GM21423 (cell line): Measurements from ENCODE around the gene FAM110D.

ENCODE experiments used
- ATAC-seq: cut with Tn5 transposase; IDR thresholded peaks from one replicate; pipeline ENCODE4 v1.9.1; 2021; ENCODE audit warnings: mild to moderate bottlenecking, moderate library complexity; ENCODE audit not compliant: unreplicated experiment

Gene FAM110D

DNA sequence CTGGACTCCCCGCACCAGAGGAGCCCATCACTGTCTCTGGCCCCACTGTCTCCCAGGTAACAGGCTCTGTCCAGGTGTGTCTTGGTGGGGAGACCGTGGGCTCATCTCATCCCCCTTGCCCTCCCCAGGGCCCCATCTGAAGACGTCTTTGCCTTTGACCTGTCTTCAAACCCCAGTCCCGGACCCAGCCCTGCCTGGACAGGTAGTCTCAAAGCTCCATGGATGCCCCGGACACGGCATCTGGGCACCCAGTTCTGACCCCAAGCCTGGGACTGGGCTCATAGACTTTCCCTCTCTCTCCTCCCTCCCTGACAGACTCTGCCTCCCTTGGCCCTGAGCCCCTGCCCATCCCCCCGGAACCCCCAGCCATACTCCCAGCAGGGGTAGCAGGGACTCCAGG is 25.2 kb downstream of the FAM110D start:
- no peak for ATAC-seq

DNA sequence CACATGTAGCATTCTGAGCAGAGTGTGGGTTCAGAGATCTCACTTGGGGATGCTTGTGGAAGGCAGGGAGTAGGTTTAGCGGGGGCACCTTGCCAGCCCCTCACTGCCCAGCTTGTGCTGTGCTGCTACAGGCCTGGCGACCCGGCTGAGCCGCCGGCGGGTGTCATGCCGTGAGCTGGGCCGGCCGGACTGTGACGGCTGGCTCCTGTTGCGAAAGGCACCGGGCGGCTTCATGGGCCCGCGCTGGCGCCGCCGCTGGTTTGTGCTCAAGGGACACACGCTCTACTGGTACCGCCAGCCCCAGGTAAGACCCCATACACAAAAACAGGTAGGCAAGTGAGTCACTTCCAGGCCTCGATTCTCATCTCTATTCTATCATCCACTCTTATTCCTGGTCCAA is 26.0 kb downstream of the FAM110D start:
- ATAC-seq = no peak

DNA sequence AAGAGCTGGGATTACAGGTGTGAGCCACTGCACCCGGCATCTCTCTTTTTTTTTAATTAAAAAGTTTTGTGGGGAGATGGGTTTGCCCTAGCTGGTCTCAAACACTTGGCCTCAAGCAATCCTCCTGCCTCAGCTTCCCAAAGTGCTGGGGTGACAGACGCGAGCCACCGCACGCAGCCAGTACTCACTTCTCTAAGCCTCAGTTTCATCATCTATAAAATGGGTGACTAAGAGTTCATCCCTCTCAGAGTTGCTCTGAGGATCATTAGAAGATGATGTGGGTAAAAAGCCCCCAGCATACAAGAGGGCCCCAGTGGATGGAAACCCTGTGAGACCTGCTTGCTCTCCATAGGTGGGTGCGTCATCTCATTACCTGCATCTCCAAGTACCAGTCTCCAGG is 29.0 kb downstream of the FAM110D start:
- ATAC-seq = no peak

DNA sequence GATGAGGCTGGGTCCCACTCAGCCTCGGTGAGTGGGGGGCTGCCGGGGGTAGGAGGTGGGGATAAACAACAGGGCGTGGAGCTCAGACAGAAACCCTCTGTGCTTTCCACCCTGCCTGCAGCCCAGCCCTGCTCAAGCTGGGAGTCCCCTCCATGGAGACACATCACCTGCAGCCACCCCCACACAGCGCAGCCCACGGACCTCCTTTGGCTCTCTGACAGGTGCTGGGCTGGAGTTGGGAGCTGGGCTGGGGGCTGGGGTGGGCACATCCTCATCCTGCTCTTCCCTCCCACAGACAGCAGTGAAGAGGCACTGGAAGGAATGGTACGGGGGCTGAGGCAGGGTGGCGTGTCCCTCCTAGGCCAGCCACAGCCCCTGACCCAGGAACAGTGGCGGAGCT is 29.6 kb downstream of the FAM110D start:
- ATAC-seq = no peak

DNA sequence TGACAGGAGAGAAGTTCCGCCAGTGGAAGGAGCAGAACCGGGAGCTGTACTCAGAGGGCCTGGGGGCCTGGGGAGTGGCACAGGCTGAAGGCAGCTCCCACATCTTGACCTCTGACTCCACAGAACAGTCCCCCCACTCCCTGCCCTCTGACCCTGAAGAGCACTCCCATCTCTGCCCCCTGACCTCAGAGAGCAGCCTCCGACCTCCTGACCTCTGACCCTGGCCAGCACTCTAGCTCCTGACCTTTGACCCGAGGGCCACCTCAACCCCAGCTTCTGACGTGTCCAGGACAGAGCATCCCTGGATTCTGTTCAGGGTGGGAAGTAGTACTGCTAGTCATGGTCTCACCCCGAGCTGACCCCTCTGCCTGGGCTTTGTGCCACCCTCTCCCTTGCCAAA is 30.5 kb downstream of the FAM110D start:
- no peak for ATAC-seq

DNA sequence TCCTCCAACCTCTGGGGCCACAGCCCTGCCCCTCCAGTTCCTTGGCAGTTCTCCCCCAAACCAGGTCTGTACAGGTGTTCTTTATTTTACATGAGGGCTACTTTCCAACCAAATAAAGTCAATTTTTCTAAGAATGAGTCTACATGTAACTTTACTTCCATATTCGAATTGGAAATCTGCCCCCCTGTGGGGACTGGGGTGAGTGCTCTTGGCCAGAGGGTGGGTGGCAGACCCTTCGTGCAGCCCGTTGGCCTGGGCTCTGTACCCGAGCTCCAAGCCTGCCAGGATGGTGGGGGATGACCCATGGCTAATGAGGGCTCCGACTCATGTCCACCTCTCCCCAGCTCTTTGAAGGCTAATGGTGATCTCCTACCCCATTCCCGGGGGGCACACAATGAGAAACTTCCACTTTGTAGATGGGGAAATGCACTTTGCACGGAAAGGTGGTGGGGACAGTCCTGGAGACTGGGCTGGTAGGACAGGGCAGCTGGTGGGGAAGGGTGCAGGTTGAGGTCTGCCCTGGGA is 30.9 kb downstream of the FAM110D start:
- ATAC-seq = no peak

DNA sequence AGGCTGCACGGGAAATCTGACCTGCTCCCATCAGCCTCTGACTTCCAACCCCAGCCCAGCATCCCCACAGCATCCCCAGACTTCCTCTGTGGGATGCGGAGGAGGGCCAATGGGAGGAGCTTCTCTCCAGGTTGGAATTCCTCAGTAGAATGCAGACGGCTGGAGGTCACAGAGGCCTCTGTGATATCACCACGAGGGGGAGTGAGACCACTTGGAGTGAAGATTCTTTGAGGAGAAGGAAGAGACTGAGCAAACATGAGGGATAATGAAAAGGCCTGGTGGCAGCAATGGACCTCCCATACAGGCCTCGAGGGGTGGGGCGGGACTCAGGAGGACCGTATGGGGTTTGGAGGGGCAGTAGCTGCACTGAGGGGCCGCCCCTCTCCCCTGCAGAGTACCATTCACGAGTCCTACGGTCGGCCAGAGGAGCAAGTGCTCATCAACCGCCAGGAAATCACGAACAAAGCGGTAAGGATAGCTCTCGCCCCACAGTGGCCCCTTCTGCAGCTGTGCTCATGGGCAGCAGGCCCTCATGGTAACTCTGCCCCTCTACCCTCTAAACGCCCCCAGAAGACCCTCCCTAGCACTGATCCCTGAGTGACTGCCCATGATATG is 31.6 kb downstream of the FAM110D start, which contains the start of gene CATSPER4:
Gene CATSPER4 (plus strand): TSS at position 230 of the 615 bp plus-strand sequence. CDS start 26 bp downstream, at position 256.
- no peak for ATAC-seq

DNA sequence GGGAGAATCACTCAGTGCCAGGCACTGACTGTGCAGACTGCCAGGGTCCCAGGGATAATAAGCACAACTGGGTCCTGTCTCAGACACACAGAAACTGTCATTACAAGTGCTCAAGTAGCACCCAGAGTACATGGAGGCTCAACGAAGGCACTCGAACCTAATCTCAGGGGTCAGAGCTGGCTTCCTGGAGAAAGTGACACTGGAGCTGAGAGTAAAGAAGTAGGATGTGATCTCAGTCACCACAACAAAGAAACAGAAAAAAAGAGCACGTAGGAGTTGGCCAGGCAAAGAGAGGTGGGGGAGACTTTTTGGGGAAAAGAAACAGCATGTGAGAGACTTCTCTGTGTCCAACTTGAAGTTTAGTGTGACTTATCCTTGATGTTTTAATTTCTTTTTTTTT is 32.9 kb downstream of the FAM110D start:
- ATAC-seq = no peak

DNA sequence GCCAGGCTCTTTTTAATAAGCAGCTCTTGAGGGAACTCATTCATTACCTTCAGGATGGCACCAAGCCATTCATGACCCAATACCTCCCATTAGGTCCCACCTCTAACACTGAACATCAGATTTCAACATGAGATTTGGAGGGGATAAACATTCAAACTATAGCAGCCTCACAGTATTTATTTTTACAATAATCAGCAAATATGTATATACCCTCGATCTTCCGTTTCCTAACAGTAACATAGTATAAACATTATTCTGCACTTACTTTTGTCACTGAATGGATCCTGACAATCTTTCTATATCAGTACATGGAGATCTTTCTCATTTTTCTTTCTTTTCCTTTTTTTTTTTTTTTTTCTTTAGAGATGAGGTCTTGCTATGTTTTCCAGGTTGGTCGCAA is 36.9 kb downstream of the FAM110D start:
- no peak for ATAC-seq

DNA sequence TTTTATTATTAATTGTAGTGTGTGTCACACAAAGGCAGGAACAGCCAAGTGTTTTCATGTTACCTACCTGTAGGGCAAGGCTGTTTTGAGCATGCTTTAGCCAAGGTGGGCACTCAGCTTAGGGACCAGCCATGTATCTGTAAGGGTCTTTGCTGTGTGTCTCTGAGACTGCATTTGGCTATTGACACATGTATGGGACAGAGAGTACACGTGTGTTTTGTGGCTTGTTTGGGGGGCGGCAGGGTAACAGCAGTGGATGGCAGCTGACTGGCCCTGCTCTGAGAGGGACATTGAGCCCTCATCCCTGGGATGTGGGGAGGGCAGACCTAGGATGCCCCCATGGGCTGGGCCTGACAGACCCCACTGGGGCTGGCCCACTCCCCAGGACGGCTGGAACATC is 38.4 kb downstream of the FAM110D start:
- ATAC-seq = no peak

DNA sequence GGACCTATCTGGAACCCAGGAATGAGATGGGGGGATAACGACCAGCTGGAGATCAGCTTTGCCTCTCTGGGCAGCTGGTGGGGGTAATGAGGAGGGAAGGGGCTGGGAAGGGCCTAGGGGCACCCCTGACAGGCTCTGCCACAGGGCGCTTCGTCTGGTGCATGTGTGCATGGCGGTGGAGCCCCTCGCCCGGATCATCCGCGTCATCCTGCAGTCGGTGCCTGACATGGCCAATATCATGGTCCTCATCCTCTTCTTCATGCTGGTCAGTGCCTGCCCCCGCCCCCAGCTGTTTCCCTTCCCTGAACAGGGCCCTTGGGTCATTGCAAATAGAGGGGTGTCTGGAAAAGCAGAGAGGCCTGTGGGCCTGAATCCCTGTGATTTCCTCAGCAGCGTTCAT is 38.9 kb downstream of the FAM110D start:
- no peak for ATAC-seq

DNA sequence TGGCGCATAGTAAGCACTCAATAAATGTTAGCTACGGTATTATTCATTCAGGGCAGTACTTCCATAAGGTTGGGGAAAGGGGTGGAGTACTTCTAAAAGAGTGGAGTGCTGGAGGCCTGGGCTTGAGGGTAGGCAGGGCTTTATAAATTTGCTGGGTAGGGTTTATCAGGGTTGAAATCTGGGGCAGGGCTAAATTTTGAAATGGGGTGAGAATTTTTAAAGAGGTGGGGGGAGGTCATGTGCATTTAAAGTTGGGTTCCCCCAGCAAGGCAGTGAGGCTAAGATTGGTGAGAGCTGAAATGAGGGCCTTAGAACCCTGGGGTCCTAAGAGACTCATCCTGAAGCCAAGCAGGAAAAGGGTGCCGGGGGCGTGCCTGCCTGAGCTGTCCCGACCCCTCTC is 41.5 kb downstream of the FAM110D start:
- no peak for ATAC-seq

DNA sequence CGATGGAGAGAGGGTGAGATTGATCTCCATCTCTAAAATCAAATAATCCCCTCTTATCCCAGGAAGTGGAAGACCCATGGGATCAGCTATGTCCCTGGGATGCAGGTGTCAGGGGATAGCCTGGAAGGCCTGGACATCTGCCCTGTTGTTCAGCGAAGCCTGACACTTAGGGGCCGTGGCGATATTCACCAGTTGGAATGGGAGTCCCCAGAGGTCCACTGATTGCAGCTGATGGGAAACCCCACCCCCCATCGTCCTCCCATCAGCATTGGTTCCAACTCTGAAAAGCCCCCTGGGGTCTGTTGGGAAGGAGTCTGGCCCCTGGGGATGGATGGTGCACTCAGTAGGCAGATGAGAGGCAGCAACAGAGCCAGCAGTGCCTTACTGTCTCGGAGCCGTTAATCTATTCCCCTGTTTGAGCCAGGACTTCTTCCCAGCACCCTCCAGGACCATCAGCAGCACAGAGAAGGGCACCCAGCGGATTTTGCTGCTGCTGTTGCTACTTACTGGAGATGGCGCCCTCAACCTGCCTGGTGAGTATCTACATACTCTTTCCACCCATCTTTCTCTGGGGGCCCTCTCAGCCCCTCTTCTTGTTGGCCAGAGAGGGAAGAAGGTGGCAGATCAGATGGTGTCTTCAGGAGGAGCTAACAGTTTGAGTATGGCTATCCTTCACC is 44.9 kb downstream of the FAM110D start:
- no peak for ATAC-seq

DNA sequence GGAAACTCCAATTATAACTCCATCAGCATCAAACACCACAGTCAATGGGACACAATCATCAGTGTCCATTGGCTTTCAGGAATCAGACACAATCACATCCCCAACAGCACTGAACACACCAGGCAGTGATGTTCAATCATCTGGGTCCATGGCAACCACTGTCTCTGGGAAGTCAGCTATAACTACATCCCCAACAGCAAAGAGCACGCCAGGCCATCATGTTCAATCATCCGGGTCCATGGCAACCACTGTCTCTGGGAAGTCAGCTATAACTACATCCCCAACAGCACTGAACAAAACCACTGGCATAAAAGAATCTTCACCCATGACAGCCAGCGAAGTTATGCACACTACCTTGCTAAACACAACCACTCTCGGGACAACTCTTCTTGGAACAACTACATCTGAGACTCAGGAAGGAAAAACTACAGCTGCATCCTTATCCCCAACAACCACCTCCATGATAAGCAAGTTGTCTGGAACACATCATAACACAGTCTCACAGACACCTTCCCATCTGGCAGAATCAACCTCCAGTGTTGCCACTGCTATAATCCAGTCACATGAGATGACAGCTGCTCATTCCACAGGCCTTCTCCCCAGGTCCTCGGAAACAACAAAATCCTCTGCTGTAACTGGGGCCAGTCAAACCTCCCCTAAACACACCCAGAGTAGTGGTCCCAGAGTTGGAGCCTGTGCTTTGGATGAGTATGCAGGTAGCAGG is 51.4 kb downstream of the FAM110D start:
- ATAC-seq = no peak

DNA sequence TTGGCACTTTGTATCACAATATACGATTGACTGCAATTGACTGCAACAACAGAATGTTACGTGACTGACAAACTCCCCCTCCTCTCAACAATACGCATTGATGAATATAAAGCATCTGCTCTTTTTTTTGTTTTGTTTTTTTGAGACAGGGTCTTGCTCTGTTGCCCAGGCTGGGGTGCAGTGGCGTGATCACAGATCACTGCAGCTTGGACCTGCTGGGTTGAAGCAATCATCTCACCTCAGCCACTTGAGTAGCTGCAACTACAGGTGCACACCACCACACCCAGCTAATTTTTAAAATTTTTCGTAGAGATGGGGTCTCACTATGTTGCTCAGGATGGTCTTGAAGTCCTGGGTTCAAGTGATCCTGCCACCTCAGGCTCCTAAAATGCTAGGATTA is 53.8 kb downstream of the FAM110D start:
- ATAC-seq = no peak

DNA sequence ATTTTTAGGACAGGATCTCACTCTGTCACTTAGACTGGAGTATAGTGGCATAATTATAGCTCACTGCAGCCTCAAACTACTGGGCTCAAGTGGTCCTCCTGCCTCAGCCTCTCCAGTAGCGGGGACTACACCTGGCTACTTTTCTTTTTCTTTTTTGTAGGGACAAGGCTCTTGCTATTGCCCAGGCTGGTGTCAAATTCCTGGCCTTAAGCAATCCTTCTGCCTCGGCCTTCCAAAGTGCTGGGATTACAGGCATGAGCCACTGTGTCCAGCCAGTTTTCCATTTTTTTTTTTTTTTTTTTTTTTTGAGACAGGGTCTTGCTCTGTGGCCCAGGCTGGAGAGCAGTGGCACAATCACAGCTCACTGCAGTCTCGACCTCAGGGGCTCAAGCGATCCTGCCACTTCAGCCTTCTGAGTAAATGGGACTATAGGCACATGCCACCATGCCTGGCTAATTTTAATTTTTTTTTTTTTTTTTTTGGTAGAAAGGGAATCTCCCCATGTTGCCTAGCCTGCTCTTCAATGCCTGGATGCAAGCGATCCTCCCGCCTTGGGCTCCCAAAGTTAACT is 54.5 kb downstream of the FAM110D start:
- ATAC-seq = no peak
